Body of pancreas (tissue), 4 donors: ENCODE measurements around the gene BORCS8.

Source experiments
- CTCF ChIP-seq, 7 experiments: fragments of 450-650 bp in 4 of 7; fragments of 200-600 bp in 3 of 7; sonication (generic) in 3 of 7; IDR thresholded peaks; one replicate each; pipeline ENCODE4 v1.5.1; 2016 to 2019; ENCODE audit warnings: antibody characterized with exemption in 7 of 7
- POLR2A ChIP-seq, 3 donors: fragments of 450-650 bp; IDR thresholded peaks; one replicate each; pipeline ENCODE4 v1.6.1; 2016; ENCODE audit warnings: antibody characterized with exemption in 3 of 3, mild to moderate bottlenecking in 2 of 3

- no peak for TF ChIP-seq CTCF (IDR thresholded peaks at IDR 0.05)
- TF ChIP-seq POLR2A (IDR thresholded peaks at IDR 0.05), result no peak
Observed at GRCh38 chr19:19162495-19162894, 29.5 kb downstream of the BORCS8 start.
